Liver (tissue), 9 donors: ENCODE measurements around the gene CDH20. TPM values are rescaled to one million over a fixed set of nuclear protein-coding genes. Genes with fewer than 3 reads are reported as not detected.

Source experiments
- DNase-seq: peaks from one replicate; pipeline ENCODE4 v3.0.0-alpha.2; 2017; ENCODE audit warnings: low spot score
- H3K27ac ChIP-seq, 2 donors: one replicate each; pipeline ENCODE4 v1.7.0; 2013; ENCODE audit warnings: inconsistent platforms in 2 of 2, low read length in 2 of 2, control low read depth in 1 of 2, low read depth in 1 of 2, mild to moderate bottlenecking in 1 of 2
- H3K27me3 ChIP-seq, 4 donors: one replicate each; pipeline versions ENCODE4 v1.6.1 to v1.7.0; 2013; ENCODE audit warnings: low read length in 3 of 4, inconsistent platforms in 1 of 4, mild to moderate bottlenecking in 1 of 4, moderate library complexity in 1 of 4; ENCODE audit not compliant: control insufficient read depth in 4 of 4, insufficient read depth in 4 of 4
- H3K36me3 ChIP-seq, 4 donors: one replicate each; pipeline versions ENCODE4 v1.6.1 to v1.7.0; 2013; ENCODE audit warnings: low read length in 3 of 4, mild to moderate bottlenecking in 3 of 4, low read depth in 1 of 4, moderate library complexity in 1 of 4; ENCODE audit not compliant: control insufficient read depth in 4 of 4, insufficient read depth in 3 of 4
- H3K4me1 ChIP-seq, 4 donors: one replicate each; pipeline versions ENCODE4 v1.6.1 to v1.7.0; 2013; ENCODE audit warnings: low read length in 3 of 4, mild to moderate bottlenecking in 3 of 4, moderate library complexity in 1 of 4; ENCODE audit not compliant: control insufficient read depth in 4 of 4, insufficient read depth in 4 of 4
- H3K4me3 ChIP-seq, 3 donors: one replicate each; pipeline versions ENCODE4 v1.6.1 to v1.7.0; 2013; ENCODE audit warnings: low read length in 3 of 3, control low read depth in 1 of 3, low read depth in 1 of 3, mild to moderate bottlenecking in 1 of 3
- H3K9ac ChIP-seq, 2 donors: one replicate each; pipeline ENCODE4 v1.7.0; 2013; ENCODE audit warnings: low read length in 2 of 2, mild to moderate bottlenecking in 2 of 2, moderate library complexity in 2 of 2, control low read depth in 1 of 2, low read depth in 1 of 2
- H3K9me3 ChIP-seq, 4 donors: one replicate each; pipeline versions ENCODE4 v1.6.1 to v1.7.0; 2013; ENCODE audit warnings: low read length in 3 of 4; ENCODE audit not compliant: control insufficient read depth in 4 of 4
- ATF3 ChIP-seq: IDR thresholded peaks from 2 replicates; pipeline ENCODE4 v1.6.1; 2016; ENCODE audit warnings: antibody characterized with exemption
- EGR1 ChIP-seq, 2 donors: IDR thresholded peaks; 2 replicates each; pipeline ENCODE4 v1.6.1; 2016 to 2018; ENCODE audit warnings: antibody characterized with exemption in 2 of 2, low read depth in 2 of 2
- FOXA1 ChIP-seq: IDR thresholded peaks from 2 replicates; pipeline ENCODE4 v1.6.1; 2016; ENCODE audit warnings: antibody characterized with exemption
- FOXA2 ChIP-seq: IDR thresholded peaks from 2 replicates; pipeline ENCODE4 v1.6.1; 2016; ENCODE audit warnings: antibody characterized with exemption
- GABPA ChIP-seq, 2 donors: IDR thresholded peaks in 1 of 2; conservative IDR thresholded peaks in 1 of 2; 2 replicates each; pipeline ENCODE4 v1.6.1; 2016; ENCODE audit warnings: antibody characterized with exemption in 2 of 2, mild to moderate bottlenecking in 1 of 2, moderate library complexity in 1 of 2
- HNF4A ChIP-seq, 2 donors: conservative IDR thresholded peaks; 2 replicates each; pipeline ENCODE4 v1.6.1; 2016; ENCODE audit warnings: antibody characterized with exemption in 2 of 2, mild to moderate bottlenecking in 2 of 2
- HNF4G ChIP-seq: IDR thresholded peaks from 2 replicates; pipeline ENCODE4 v1.6.1; 2016; ENCODE audit warnings: antibody characterized with exemption
- JUND ChIP-seq, 2 donors: IDR thresholded peaks; 2 replicates each; pipeline ENCODE4 v1.6.1; 2016; ENCODE audit warnings: antibody characterized with exemption in 2 of 2
- RAD21 ChIP-seq, 2 donors: IDR thresholded peaks; 2 replicates each; pipeline ENCODE4 v1.6.1; 2016; ENCODE audit warnings: antibody characterized with exemption in 2 of 2, mild to moderate bottlenecking in 2 of 2
- REST ChIP-seq: IDR thresholded peaks from 2 replicates; pipeline ENCODE4 v1.6.1; 2016; ENCODE audit warnings: antibody characterized with exemption, mild to moderate bottlenecking
- RXRA ChIP-seq, 2 donors: IDR thresholded peaks; 2 replicates each; pipeline ENCODE4 v1.6.1; 2017 to 2018; ENCODE audit warnings: antibody characterized with exemption in 2 of 2, mild to moderate bottlenecking in 1 of 2
- SP1 ChIP-seq: IDR thresholded peaks from 2 replicates; pipeline ENCODE4 v1.6.1; 2018; ENCODE audit warnings: antibody characterized with exemption, mild to moderate bottlenecking
- TAF1 ChIP-seq: conservative IDR thresholded peaks from 2 replicates; pipeline ENCODE4 v1.6.1; 2016; ENCODE audit warnings: antibody characterized with exemption, mild to moderate bottlenecking
- ZBTB33 ChIP-seq: IDR thresholded peaks from 2 replicates; pipeline ENCODE4 v1.6.1; 2016; ENCODE audit warnings: antibody characterized with exemption
- WGBS: extraction: QIAGEN DNeasy Blood & Tissue Kit; methylation state at CpG from one replicate; pipeline ENCODE4 v1.1.7; 2013; 5-methylcytosine and 5-hydroxymethylcytosine counted together
- polyA plus RNA-seq, 2 donors: library from polyadenylated mRNA; stranded (reverse) in 1 of 2; unstranded in 1 of 2; fragments of 200-250 nt in 1 of 2; fragments of >200 nt in 1 of 2; fragmentation: Nextera tagmentation in 1 of 2; extraction: Ambion mirVana in 1 of 2; gene quantifications; one replicate each; pipeline versions ENCODE4 v1.2.1 to v1.2.3, GENCODE V29; 2013 to 2015
- total RNA-seq, 2 donors: library from RNA; depleted of rRNA; stranded (reverse); fragments of >200 nt; gene quantifications; one replicate each; pipeline ENCODE4 v1.2.3, GENCODE V29; 2014
- donor health status: healthy.
- donor health status: healthy.
- donor health status: healthy.
- donor health status: healthy.
- donor health status: healthy.

The CDH20 gene
- total and polyA plus RNA-seq, 4 donors, result 0.08 to 0.11 (median 0.09) TPM; not detected in 1

GRCh38 chr18:61569176-61569892 lies 236.1 kb downstream of the CDH20 start:
- Histone ChIP-seq H3K27me3 (no peaks in the 10 kb centered on the region), H3K4me3 (no peak overlapping the region), H3K27ac (no peak overlapping the region), H3K36me3 (no peaks in the 10 kb centered on the region), H3K9ac (no peak overlapping the region), H3K4me1 (no peaks in the 10 kb centered on the region), H3K9me3 (no peaks in the 10 kb centered on the region)
- TF ChIP-seq HNF4A (conservative IDR thresholded peaks at IDR 0.05), result no peak
- DNase-seq, result no peak
- WGBS, result 93% methylated on average over 9 of the region's 9 CpGs

GRCh38 chr18:61570070-61570469 lies 236.8 kb downstream of the CDH20 start:
- WGBS, result 75% methylated on average over 3 of the region's 3 CpGs

GRCh38 chr18:61572084-61572655 lies 238.9 kb downstream of the CDH20 start:
- Histone ChIP-seq H3K27me3 (no peaks in the 10 kb centered on the region), H3K4me3 (no peak overlapping the region), H3K9me3 (no peaks in the 10 kb centered on the region), H3K9ac (no peak overlapping the region), H3K27ac (no peak overlapping the region), H3K4me1 (no peaks in the 10 kb centered on the region), H3K36me3 (no peaks in the 10 kb centered on the region)
- DNase-seq, result no peak
- 97% methylated on average over 4 of the region's 4 CpGs for WGBS
- TF ChIP-seq GABPA (IDR thresholded peaks at IDR 0.05 in 1 of 2, conservative IDR thresholded peaks at IDR 0.05 in 1 of 2) (no peak), EGR1 (IDR thresholded peaks at IDR 0.05; ENCODE audit: low read depth in 2 of 2) (no peak), FOXA1 (no peak), FOXA2 (no peak), TAF1 (no peak), ZBTB33 (no peak), REST (no peak), RAD21 (IDR thresholded peaks at IDR 0.05) (no peak), JUND (IDR thresholded peaks at IDR 0.05) (no peak), SP1 (no peak), HNF4A (conservative IDR thresholded peaks at IDR 0.05) (no peak), HNF4G (no peak), RXRA (IDR thresholded peaks at IDR 0.05) (no peak)

More at GRCh38 chr18:61570070-61570469, 236.8 kb downstream of the CDH20 start:
- Histone ChIP-seq H3K9ac (no peak overlapping the region), H3K4me3 (no peak overlapping the region), H3K27ac (no peak overlapping the region), H3K27me3 (no peaks in the 10 kb centered on the region), H3K4me1 (no peaks in the 10 kb centered on the region), H3K36me3 (no peaks in the 10 kb centered on the region), H3K9me3 (no peaks in the 10 kb centered on the region)
- TF ChIP-seq ZBTB33, result no peak
- TF ChIP-seq FOXA2, result no peak
- TF ChIP-seq ATF3, result no peak
- no peak for TF ChIP-seq HNF4G
- no peak for DNase-seq
